OCI-LY7 (cell line): Measurements from ENCODE around the gene CRIM1.

ENCODE experiments used
- EZH2phosphoT487 ChIP-seq: fragments of 200-600 bp; sonication (generic); IDR thresholded peaks from 2 replicates; pipeline ENCODE4 v1.6.1; 2018; ENCODE audit warnings: low read depth, borderline replicate concordance, mild to moderate bottlenecking, mixed run types, antibody characterized with exemption, low read length, moderate library complexity, mixed read lengths
- TF ChIP-seq, protein P1 (sequence below): fragments of 200-600 bp; sonication (generic); conservative IDR thresholded peaks from 2 replicates; pipeline ENCODE4 v1.5.1; 2014; ENCODE audit warnings: mild to moderate bottlenecking, antibody characterized with exemption, low read length, moderate library complexity, mixed read lengths

DNA sequence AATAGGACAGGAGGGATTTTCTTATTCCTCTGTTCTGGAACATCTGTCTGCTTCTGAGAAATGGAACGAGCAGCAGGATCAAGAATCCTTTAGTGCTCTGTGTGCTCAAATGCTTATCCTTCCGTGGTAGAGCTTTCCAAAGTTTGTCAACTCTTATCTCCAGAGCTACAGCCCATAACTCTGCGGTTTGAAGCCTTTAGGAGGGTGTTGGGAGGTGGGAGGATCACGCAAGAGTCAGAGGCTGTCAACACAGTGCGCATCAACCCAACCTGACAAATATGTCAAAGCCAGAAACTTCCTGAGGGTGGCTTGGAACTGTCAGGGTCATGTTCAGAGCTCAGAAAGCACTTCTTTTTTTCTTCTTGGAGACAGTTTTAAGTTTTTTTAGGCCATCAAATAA lies 95.9 kb downstream of the CRIM1 start:
- TF ChIP-seq, protein P1, sequence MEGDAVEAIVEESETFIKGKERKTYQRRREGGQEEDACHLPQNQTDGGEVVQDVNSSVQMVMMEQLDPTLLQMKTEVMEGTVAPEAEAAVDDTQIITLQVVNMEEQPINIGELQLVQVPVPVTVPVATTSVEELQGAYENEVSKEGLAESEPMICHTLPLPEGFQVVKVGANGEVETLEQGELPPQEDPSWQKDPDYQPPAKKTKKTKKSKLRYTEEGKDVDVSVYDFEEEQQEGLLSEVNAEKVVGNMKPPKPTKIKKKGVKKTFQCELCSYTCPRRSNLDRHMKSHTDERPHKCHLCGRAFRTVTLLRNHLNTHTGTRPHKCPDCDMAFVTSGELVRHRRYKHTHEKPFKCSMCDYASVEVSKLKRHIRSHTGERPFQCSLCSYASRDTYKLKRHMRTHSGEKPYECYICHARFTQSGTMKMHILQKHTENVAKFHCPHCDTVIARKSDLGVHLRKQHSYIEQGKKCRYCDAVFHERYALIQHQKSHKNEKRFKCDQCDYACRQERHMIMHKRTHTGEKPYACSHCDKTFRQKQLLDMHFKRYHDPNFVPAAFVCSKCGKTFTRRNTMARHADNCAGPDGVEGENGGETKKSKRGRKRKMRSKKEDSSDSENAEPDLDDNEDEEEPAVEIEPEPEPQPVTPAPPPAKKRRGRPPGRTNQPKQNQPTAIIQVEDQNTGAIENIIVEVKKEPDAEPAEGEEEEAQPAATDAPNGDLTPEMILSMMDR: no peak
- no peak for TF ChIP-seq EZH2phosphoT487
